DMS53 treated with DMSO at 0.1 percent for 48 hours (cell line): Measurements from ENCODE around the gene RHPN2.
"Not testable (repeated sequence)": the region's sequence is repeated elsewhere in the genome, so short reads cannot be mapped to it uniquely, and the experiment has no call there.

ENCODE experiments used
- DNase-seq: peaks from one replicate; lab custom pipeline; 2025; ENCODE audit not compliant: unreplicated experiment; lab: John Stamatoyannopoulos, UW

RHPN2 gene

DNA sequence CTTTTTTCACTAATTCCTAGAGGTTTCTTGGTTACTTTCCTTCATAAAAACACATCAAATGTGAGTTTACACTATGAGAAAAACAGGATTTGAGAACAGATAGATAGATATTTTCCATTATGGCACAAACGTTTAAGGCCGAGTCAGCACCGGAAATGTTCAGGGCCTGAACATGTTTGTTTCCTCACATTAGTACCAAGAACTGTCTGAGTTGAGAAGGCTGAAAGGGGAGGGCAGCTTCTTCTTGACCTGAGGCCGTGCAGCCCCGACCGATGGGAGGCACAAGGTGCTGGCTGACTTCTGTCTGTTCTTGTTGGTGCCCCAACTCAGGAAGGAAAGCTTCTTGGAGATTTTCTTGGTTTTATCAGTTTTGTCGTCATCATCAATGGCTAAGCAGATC, 84.9 kb downstream of the RHPN2 start:
- not testable (repeated sequence) for DNase-seq

DNA sequence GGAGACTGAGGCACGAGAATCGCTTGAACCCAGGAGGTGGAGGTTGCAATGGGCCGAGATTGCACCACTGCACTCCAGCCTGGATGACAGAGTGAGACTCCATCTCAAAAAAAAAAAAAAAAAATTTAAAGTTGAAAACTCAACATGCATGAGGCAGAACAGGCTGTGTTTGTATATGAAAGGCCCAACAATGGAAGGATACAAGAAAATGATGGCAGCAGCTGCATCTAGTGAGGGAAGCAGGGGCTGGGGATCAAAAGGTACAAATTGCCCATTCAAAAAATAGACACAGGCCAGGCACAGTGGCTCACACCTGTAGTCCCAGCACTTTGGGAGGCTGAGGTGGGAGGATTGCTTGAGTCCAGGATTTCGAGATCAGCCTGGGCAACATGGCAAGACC, 86.9 kb downstream of the RHPN2 start:
- not testable (repeated sequence) for DNase-seq

DNA sequence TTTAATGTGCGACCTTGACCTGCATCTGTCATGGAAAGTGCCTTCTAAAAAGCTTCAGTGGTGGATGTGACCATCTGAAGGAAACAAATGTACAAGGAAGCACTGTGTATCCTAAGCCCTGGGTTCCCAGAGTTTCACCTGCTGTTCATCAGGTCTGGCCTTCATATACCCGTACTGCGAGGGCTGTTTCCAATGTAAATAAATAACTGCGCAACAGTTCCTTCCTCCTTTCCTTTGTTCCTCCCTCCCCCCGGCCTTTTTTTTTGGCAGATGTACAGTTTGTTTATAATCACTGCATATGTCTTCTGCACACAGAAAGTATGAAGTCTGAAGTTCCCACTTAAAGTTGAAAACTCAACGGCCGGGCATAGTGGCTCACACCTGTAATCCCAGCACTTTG, 87.4 kb downstream of the RHPN2 start:
- DNase-seq: peak; percentile 69

DNA sequence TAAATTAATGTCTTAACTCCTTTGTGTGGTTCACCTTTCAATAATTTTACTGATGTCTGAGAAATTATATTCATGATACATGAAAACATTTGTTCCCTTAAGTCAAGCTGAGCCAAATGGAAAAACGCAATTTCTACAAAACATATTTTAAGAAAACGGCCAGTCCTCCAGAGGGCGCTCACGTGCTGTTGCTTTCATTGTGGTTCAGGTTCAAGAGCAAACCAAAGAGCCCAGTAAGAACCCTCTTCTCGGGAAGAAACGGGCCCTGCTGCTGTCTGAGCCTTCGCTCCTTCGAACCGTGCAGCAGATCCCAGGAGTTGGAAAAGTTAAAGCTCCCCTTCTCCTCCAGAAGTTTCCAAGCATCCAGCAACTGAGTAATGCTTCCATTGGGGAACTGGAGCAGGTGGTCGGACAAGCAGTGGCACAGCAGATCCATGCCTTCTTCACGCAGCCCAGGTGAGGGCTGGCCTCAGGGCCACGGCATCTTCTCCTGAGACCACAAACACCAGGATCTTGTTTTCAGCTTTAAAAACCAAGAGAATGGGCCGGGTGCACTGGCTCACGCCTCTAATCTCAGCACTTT, 88.4 kb downstream of the RHPN2 start:
- DNase-seq: peak; percentile 68

DNA sequence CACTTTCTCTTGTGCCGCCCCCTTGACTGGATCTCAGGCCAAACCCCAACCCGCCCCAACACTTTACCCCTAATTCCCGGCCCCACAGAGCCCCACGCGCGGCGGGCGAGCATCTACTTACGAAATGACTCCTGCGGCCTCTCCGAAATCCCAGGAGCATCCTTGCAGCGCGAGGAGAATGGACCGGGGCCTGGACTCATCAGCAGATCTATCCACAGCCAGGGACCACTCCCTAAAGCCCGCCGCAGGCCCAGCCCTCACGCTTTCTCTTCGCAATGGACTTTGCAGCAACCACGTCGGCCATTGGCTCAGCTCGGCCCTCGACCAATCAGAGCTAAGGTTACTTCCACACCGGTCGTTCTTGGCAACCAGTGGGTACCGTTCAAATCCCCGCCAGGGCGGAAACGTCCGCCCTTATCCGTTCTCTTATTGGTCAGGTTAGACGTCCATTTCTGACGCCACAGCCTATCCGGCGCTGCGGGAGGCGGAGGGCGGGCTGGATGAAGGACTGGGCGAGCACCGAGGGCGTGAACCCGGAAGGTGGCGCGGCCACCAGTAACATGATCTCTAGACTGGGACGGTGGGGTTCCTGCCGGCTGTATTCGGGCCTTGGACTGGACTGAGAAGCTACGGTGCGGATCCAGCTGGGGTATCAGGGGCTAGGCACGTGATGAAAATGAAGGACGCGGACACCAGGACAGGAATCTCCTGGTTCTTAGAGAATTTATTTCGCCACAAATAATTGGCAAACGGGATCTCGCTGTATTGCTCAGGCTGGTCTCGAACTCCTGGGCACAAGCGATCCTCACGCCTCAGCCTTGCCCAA, 92.8 kb downstream of the RHPN2 start, which contains the start of the genes CEP89 and FAAP24:
Gene CEP89 (minus strand): TSS at position 244 of the 826 bp plus-strand sequence. CDS start 84 bp downstream, at position 160.
Gene FAAP24 (plus strand): TSS at position 528 of the 826 bp plus-strand sequence. CDS start 955 bp downstream, outside the sequence.
- peak; percentile 99 for DNase-seq

DNA sequence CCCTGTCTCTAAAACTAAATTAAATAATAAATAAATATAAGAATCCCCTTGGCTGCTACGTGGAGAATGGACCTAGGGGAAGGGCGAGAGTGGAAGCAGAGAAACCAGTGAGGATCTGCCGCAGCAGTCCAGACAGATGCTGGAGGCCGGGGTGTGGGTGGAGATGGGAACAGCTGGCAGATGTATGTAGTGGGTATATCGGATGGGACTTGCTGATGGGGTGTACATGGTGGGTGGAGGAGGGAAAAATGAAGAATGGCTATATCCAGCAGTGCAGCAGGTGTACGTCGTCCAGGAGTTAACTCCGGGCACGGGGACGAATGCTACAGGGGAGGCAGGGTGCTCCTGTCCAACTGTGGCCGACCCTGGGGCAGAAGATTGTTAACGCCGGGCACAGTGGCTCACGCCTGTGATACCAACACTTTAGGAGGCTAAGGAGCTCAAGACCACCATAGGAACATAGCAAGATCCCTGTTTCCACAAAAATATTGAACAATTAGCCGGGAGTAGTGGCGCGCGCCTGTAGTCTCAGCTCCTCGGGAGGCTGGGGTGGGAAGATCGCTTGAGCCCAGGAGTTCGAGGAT, 93.6 kb downstream of the RHPN2 start:
- DNase-seq: no peak

DNA sequence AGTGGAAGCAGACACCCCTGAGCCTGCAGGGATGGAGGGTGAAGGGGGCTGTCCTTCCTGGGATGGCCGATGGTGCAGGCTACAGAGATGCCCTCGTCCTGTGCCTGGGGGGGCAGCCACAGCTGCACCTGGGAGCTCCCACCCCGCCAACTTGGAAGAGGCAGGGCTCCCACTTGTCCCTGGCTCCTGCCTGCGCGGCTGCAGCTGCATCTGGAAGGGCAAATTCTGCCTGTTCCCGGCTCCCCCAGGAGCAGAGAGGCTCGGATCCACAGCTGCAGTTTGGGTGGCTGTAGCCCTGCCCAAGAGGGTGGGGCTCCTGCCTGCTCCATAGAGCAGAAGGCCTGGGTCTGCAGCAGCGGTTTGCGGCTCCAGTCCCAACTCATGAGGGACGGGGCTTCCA, 95.1 kb downstream of the RHPN2 start:
- no peak for DNase-seq

DNA sequence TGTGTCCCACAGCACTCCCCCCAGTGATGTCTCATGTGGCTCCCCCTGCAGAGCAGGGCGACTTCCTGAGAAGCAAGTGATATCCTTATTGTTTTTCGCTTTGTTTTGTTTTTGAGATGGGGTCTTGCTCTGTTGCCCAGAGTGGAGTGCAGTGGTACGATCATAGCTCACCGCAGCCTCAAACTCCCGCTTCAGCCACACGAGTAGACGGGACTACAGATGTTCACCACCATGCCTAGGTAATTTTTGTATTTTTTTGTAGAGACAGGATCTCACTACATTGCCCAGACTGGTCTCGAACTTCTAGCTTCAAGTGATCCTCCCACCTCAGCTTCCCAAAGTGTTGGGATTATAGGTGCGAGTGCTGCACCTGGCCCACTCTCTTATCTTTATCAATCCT, 97.9 kb downstream of the RHPN2 start:
- DNase-seq: no peak

DNA sequence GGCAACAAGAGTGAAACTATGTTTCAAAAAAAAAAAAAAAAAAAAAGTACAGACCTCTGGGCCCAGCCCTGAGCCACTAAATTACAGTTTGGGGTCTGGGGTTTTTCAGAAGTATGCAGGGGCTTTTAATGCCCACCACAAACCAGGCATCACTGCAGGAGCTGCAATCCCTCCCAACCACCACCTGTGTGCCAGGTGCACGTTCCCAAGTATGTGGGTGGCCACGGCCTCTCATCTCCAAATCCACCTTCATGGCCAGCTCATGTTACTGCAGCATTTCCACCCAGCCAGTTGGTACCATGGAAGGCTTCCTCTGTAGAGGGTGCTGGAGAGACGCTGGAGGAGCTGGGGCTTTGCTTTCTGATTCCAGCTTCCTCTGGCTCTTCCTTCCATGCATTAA, 119.4 kb downstream of the RHPN2 start:
- no peak for DNase-seq

DNA sequence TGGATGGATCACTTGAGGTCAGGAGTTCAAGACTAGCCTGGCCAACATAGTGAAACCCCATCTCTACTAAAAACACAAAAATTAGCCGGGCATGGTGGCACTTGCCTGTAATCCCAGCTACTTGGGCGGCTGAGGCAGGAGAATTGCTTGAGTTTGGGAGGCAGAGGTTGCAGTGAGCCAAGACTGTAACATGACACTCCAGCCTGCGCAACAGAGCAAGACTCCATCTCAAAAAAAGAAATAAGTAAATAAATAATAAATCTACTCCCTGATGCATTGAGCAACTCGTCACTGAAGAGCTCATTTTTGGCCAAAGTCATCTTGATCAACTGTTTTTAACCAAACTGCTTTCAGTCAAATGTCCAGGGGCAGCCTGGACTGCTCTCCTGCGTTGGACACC, 123.4 kb downstream of the RHPN2 start:
- not testable (repeated sequence) for DNase-seq

DNA sequence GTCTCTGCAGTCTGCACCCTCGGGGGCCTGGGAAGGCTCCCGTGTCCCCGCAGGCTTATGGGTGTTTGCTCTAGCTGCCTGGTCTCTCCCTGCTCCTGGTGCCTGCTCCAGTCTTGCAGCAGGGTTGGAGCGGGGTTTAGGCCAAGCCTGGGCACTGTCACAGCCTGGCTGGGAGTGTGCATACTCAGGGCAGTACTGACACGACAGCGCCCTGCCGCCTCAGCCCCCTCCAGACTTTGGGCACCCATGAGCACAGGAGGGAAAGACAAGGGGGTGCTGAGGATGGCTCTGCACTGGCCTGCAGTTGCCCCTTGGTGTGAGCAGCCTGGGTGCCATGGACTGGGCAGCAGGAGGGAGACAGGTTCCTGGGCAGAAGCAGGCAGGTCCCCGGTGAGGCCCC, 128.6 kb downstream of the RHPN2 start:
- no peak for DNase-seq

DNA sequence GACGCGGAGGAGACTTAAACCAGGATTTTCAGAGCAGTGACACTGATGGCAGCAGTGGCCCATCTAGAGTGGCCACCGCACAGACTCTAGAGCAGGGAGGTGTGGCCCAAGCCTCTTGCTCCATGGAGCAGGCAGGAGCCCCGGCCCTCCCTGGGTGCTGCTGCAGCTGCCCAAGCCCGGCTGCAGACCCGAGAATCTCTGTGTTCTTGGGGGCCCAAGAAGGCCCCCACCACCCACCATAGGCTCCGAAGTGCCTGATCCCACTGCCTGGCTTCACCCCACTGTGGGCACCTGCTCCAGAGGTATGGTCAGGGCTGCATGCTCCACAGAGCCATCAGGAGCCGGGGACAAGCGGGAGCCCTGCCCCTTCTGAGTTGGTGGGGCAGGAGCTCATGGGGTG, 129.1 kb downstream of the RHPN2 start:
- no peak for DNase-seq

DNA sequence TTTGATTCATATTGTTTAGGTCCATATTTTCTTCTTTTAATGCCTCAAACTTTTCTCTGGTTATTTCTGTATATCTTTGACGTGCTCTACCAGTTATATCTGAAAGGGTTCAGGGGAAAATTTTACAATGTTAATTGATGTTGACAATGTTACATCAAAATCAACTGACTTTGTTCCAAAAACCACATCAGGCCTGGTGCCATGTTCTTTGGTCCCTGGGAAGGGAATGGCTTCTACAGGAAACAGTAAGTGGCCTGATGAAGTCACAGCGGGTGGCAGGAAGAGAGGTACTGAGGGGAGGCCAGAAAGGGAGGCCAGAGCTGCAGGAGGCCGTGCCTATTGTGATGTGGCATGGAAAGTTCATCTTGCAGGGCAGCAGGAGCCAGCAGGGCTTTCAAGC, 131.1 kb downstream of the RHPN2 start:
- DNase-seq: no peak

DNA sequence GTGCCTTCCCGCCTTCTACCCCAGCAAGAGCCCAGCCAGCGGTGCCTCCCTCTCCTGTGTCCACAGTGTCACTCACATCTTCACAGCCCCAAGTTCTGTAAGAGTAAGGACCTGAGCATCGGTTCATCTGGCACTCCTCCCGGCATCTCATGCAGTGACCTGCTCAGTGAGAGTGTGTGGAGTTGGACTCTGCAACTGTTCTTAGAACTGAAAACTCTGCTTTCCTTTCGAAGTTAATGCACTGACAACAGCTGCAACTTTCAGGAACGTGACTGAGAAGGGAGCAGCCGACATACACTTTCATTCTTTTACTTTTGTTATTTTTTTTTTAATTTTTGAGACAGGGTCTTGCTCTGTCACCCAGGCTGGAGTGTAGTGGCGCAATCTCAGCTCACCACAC, 134.1 kb downstream of the RHPN2 start:
- no peak for DNase-seq

DNA sequence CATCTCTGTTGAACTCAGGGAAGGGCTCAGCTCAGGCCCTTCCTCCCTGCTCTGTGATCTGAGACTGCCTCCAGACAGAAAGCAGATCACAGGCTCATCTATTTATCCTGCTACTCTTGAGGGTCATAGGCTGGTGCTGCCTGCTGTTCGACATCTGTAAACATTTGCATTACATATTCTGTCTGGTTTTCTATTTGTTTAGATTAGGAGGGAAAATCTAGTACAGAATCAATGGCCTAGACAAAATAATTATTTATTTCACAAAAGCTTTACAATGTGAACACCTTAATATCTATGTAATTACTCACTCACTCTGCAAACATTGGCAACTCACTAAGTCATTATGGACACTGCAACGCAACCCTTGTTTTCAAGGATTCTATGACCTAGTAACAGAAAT, 135.9 kb downstream of the RHPN2 start:
- DNase-seq: peak; percentile 95
